HEK293 (cell line): ENCODE measurements around the gene CFAP57.

Experiments used
- CTCF ChIA-PET: fragments of 350-600 bp; formaldehyde crosslinking; extraction: SDS; loops from one replicate; lab custom pipeline; 2021; ENCODE audit warnings: antibody characterized with exemption; lab: Yijun Ruan, JAX
- POLR2A ChIA-PET: fragments of 300-600 bp; formaldehyde crosslinking; extraction: SDS; loops from one replicate; lab custom pipeline; 2020; ENCODE audit warnings: antibody characterized with exemption, inconsistent platforms; lab: Yijun Ruan, JAX
- H3K27ac ChIP-seq: fragments of 200-500 bp; sonication (Bioruptor generic); 2 replicates; pipeline ENCODE4 v1.5.1; 2014; ENCODE audit warnings: low read depth, low read length, control low read depth, inconsistent platforms; ENCODE audit errors: extremely low read depth
- H3K36me3 ChIP-seq, 2 experiments: fragments of 200-500 bp in 1 of 2; sonication (Bioruptor generic) in 1 of 2; 1 replicate in 1 of 2; 2 replicates in 1 of 2; pipeline ENCODE4 v1.5.1; 2014 to 2017; ENCODE audit warnings: inconsistent platforms in 2 of 2, low read length in 2 of 2; ENCODE audit not compliant: control insufficient read depth in 2 of 2, insufficient read depth in 1 of 2
- H3K4me1 ChIP-seq: fragments of 200-500 bp; sonication (Bioruptor generic); 2 replicates; pipeline ENCODE4 v1.5.1; 2014; ENCODE audit warnings: mild to moderate bottlenecking, low read length, inconsistent platforms; ENCODE audit not compliant: control insufficient read depth, insufficient read depth
- H3K4me3 ChIP-seq: 2 replicates; pipeline ENCODE4 v1.5.1; 2011; ENCODE audit warnings: low read depth, mild to moderate bottlenecking, control low read depth, low read length, moderate library complexity
- H3K9me3 ChIP-seq: fragments of 200-500 bp; sonication (Bioruptor generic); 2 replicates; pipeline ENCODE4 v1.5.1; 2014; ENCODE audit warnings: low read depth, low read length, inconsistent platforms; ENCODE audit not compliant: control insufficient read depth, insufficient read depth
- INSM2 ChIP-seq: fragments of 450-650 bp; formaldehyde crosslinking; IDR thresholded peaks from 2 replicates; pipeline ENCODE4 v1.5.1; 2016; ENCODE audit warnings: missing biosample characterization, missing genetic modification characterization
- KLF7 ChIP-seq: fragments of 450-650 bp; formaldehyde crosslinking; IDR thresholded peaks from 2 replicates; pipeline ENCODE4 v1.5.1; 2016; ENCODE audit warnings: missing biosample characterization, missing genetic modification characterization, borderline replicate concordance
- YY2 ChIP-seq: fragments of 450-650 bp; formaldehyde crosslinking; IDR thresholded peaks from 2 replicates; pipeline ENCODE4 v1.5.1; 2016; ENCODE audit warnings: missing biosample characterization, missing genetic modification characterization
- ZNF114 ChIP-seq: fragments of 450-650 bp; formaldehyde crosslinking; IDR thresholded peaks from 2 replicates; pipeline ENCODE4 v1.5.0; 2017; ENCODE audit warnings: missing biosample characterization, missing genetic modification characterization
- ZNF146 ChIP-seq: fragments of 450-650 bp; formaldehyde crosslinking; IDR thresholded peaks from 2 replicates; pipeline ENCODE4 v1.5.1; 2016; ENCODE audit warnings: missing biosample characterization, missing genetic modification characterization
- ZNF157 ChIP-seq: fragments of 450-650 bp; formaldehyde crosslinking; IDR thresholded peaks from 2 replicates; pipeline ENCODE4 v1.5.1; 2016; ENCODE audit warnings: missing biosample characterization, missing genetic modification characterization
- ZNF16 ChIP-seq: fragments of 450-650 bp; formaldehyde crosslinking; IDR thresholded peaks from 2 replicates; pipeline ENCODE4 v1.5.1; 2016; ENCODE audit warnings: low read depth, missing biosample characterization, missing genetic modification characterization
- ZNF223 ChIP-seq: fragments of 450-650 bp; formaldehyde crosslinking; IDR thresholded peaks from 2 replicates; pipeline ENCODE4 v1.5.1; 2016; ENCODE audit warnings: missing biosample characterization, missing genetic modification characterization
- ZNF26 ChIP-seq: fragments of 450-650 bp; formaldehyde crosslinking; IDR thresholded peaks from 2 replicates; pipeline ENCODE4 v1.5.1; 2016; ENCODE audit warnings: missing biosample characterization, missing genetic modification characterization
- ZNF280C ChIP-seq: fragments of 450-650 bp; formaldehyde crosslinking; IDR thresholded peaks from 2 replicates; pipeline ENCODE4 v1.5.1; 2016; ENCODE audit warnings: missing biosample characterization, missing genetic modification characterization
- ZNF280D ChIP-seq: fragments of 450-650 bp; formaldehyde crosslinking; IDR thresholded peaks from 2 replicates; pipeline ENCODE4 v1.5.1; 2016; ENCODE audit warnings: missing biosample characterization, missing genetic modification characterization
- ZNF37A ChIP-seq: fragments of 450-650 bp; IDR thresholded peaks from 2 replicates; pipeline ENCODE4 v1.5.1; 2018; ENCODE audit warnings: missing biosample characterization, missing genetic modification characterization
- ZNF423 ChIP-seq: fragments of 450-650 bp; formaldehyde crosslinking; IDR thresholded peaks from 2 replicates; pipeline ENCODE4 v1.5.1; 2016; ENCODE audit warnings: missing biosample characterization, missing genetic modification characterization
- ZNF549 ChIP-seq: fragments of 450-650 bp; IDR thresholded peaks from 2 replicates; pipeline ENCODE4 v1.5.1; 2018; ENCODE audit warnings: missing biosample characterization, missing genetic modification characterization, mild to moderate bottlenecking, inconsistent platforms, moderate library complexity
- ZNF600 ChIP-seq: fragments of 450-650 bp; formaldehyde crosslinking; IDR thresholded peaks from 2 replicates; pipeline ENCODE4 v1.5.1; 2016; ENCODE audit warnings: missing biosample characterization, missing genetic modification characterization
- ZSCAN18 ChIP-seq: fragments of 450-650 bp; formaldehyde crosslinking; IDR thresholded peaks from 2 replicates; pipeline ENCODE4 v1.5.1; 2016; ENCODE audit warnings: missing biosample characterization, missing genetic modification characterization
- TF ChIP-seq, protein P1 (sequence below): fragments of 450-650 bp; formaldehyde crosslinking; IDR thresholded peaks from 2 replicates; pipeline ENCODE4 v1.5.1; 2016; ENCODE audit warnings: missing biosample characterization, missing genetic modification characterization

CFAP57 gene

DNA sequence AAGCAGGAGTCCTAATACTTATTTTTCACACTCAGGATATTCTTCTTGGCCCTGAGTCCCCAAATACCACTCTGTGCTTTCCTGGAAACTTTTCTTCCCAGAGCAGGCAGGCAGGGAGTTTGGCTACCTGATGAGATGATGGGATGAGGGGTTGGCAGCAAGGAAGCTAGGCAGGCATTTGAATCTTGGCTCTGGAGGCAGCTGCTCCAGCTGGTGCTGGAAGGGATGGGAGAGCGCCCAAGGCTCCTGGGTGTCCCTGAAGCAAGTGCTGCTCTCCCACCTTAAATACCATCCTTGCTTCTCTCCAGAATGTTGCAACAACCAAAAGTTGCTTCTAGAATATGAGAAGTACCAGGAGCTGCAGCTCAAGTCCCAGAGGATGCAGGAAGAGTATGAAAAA is 49.7 kb downstream of the CFAP57 start:
- H3K27ac ChIP-seq = no peak overlapping the region
- H3K4me1 ChIP-seq = no peaks in the 10 kb centered on the region
- no peaks in the 10 kb centered on the region for H3K9me3 ChIP-seq
- POLR2A ChIA-PET = no interaction called here
- CTCF ChIA-PET = no interaction called here
- no peaks in the 10 kb centered on the region for H3K36me3 ChIP-seq
- H3K4me3 ChIP-seq = no peak overlapping the region
- TF ChIP-seq INSM2 (tag by site-specific recombination) (no peak), ZNF223 (tag by site-specific recombination) (no peak), ZNF600 (tag by site-specific recombination) (no peak), ZSCAN18 (tag by site-specific recombination) (no peak), ZNF146 (tag by site-specific recombination) (no peak), ZNF26 (tag by site-specific recombination) (no peak), YY2 (tag by site-specific recombination) (no peak), ZNF16 (no peak), ZNF549 (tag by site-specific recombination) (no peak), ZNF157 (no peak), ZNF423 (tag by site-specific recombination) (no peak), ZNF114 (tag by site-specific recombination) (no peak)
- TF ChIP-seq, all 188 proteins: peak for 0

GRCh38 chr1:43222879-43223278 is 50.7 kb downstream of the CFAP57 start:
- CTCF ChIA-PET = interaction anchor here (0.6 kb wide), 1 partner anchor 152 kb away, joined by 4 read pairs; no protein-coding TSS in a partner anchor
- Histone ChIP-seq H3K9me3 (no peaks in the 10 kb centered on the region), H3K27ac (no peak overlapping the region), H3K36me3 (no peaks in the 10 kb centered on the region), H3K4me3 (no peak overlapping the region), H3K4me1 (no peaks in the 10 kb centered on the region)
- POLR2A ChIA-PET = no interaction called here
- TF ChIP-seq KLF7 (tag by site-specific recombination) = no peak
- TF ChIP-seq, protein P1, sequence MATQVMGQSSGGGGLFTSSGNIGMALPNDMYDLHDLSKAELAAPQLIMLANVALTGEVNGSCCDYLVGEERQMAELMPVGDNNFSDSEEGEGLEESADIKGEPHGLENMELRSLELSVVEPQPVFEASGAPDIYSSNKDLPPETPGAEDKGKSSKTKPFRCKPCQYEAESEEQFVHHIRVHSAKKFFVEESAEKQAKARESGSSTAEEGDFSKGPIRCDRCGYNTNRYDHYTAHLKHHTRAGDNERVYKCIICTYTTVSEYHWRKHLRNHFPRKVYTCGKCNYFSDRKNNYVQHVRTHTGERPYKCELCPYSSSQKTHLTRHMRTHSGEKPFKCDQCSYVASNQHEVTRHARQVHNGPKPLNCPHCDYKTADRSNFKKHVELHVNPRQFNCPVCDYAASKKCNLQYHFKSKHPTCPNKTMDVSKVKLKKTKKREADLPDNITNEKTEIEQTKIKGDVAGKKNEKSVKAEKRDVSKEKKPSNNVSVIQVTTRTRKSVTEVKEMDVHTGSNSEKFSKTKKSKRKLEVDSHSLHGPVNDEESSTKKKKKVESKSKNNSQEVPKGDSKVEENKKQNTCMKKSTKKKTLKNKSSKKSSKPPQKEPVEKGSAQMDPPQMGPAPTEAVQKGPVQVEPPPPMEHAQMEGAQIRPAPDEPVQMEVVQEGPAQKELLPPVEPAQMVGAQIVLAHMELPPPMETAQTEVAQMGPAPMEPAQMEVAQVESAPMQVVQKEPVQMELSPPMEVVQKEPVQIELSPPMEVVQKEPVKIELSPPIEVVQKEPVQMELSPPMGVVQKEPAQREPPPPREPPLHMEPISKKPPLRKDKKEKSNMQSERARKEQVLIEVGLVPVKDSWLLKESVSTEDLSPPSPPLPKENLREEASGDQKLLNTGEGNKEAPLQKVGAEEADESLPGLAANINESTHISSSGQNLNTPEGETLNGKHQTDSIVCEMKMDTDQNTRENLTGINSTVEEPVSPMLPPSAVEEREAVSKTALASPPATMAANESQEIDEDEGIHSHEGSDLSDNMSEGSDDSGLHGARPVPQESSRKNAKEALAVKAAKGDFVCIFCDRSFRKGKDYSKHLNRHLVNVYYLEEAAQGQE (tag by site-specific recombination) = peak; percentile 80
- no peak for TF ChIP-seq ZNF280D (tag by site-specific recombination)
- no peak for TF ChIP-seq ZNF280C
- TF ChIP-seq ZNF37A (tag by site-specific recombination) = no peak
